ENCODE measurements around the gene KRT25. TPM values are rescaled to one million over a fixed set of nuclear protein-coding genes. Genes with fewer than 3 reads are reported as not detected.
A peak's percentile ranks its signal among the peaks of the same experiment; 100 is the strongest.

Gene KRT25
- total RNA-seq, 1 donor from 2014 or later, result not detected

GRCh38 chr17:40796846-40797245, 41.7 kb upstream of the KRT25 start:
- DNase-seq (ENCODE audit: low spot score), result no peak
- H3K4me3 Mint-ChIP-seq (ENCODE audit: unreplicated experiment), result no peak overlapping the region
- peaks cover under 1% of the 10 kb centered on the region for H3K4me1 Mint-ChIP-seq (ENCODE audit: low read depth)
- TF ChIP-seq, protein P1, sequence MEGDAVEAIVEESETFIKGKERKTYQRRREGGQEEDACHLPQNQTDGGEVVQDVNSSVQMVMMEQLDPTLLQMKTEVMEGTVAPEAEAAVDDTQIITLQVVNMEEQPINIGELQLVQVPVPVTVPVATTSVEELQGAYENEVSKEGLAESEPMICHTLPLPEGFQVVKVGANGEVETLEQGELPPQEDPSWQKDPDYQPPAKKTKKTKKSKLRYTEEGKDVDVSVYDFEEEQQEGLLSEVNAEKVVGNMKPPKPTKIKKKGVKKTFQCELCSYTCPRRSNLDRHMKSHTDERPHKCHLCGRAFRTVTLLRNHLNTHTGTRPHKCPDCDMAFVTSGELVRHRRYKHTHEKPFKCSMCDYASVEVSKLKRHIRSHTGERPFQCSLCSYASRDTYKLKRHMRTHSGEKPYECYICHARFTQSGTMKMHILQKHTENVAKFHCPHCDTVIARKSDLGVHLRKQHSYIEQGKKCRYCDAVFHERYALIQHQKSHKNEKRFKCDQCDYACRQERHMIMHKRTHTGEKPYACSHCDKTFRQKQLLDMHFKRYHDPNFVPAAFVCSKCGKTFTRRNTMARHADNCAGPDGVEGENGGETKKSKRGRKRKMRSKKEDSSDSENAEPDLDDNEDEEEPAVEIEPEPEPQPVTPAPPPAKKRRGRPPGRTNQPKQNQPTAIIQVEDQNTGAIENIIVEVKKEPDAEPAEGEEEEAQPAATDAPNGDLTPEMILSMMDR (IDR thresholded peaks at IDR 0.05), result no peak
- no peak overlapping the region for H3K27ac Mint-ChIP-seq (ENCODE audit: unreplicated experiment)
- peaks cover 43% of the 10 kb centered on the region for H3K27me3 Mint-ChIP-seq (ENCODE audit: low read depth)
- no peaks in the 10 kb centered on the region for H3K36me3 Mint-ChIP-seq (ENCODE audit: low read depth)
- H3K9me3 Mint-ChIP-seq (ENCODE audit: low read depth), result no peaks in the 10 kb centered on the region

DNA sequence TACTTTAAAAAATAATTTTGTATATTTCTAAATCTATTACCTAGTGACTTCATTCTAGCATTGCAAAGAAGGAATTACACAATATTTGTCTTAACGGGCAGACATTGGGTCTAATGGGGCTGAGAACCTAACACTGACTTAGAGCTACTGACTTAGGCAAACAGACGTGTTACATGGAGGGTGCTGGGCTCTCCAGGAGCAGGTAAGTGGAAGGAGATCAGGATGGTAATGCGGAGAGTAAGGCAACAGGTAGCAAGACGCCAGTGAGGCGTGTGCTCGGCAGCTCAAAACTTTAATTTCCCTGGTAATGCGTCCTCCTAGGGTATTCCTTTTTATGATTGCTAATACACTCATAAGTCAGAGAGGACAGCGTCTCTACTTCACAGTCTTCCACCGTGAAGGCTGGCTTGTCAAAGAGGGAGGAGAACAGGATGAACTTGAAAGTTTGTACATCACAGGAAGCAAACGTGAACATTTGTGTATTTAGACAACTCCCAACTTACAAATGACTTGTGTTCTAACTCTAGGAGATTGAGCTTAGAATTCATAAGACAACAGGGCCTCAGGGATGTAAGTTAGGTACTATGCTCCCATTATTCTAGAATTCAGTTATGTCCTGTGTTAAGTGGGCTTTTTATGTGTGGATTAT, 40.0 kb upstream of the KRT25 start:
- TF ChIP-seq, protein P1 (IDR thresholded peaks at IDR 0.05), result no peak
- Mint-ChIP-seq H3K27me3 (ENCODE audit: low read depth) (peaks cover 43% of the 10 kb centered on the region), H3K4me3 (ENCODE audit: unreplicated experiment) (no peak overlapping the region), H3K27ac (ENCODE audit: unreplicated experiment) (no peak overlapping the region), H3K4me1 (ENCODE audit: low read depth) (peaks cover 14% of the 10 kb centered on the region), H3K9me3 (ENCODE audit: low read depth) (no peaks in the 10 kb centered on the region), H3K36me3 (ENCODE audit: low read depth) (no peaks in the 10 kb centered on the region)
- DNase-seq (ENCODE audit: low spot score), result no peak

DNA sequence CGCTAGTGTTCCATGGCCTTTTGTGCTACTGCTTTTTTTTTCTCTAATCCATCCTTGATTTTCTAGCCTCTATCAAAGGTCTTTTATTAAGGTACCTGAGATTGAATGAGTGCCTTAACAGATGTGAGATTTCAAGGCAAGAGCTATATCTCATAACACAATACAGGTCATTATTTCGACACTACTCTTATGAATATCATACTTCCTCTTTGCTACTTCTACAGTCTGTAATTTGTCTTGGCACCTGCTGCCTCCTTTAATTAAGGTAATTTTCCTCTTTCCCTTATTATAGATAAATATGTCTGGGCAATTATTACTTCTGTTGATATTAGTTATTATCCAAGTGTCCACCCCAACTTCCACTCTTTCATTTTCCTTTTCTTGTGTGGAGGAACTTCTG, 39.3 kb upstream of the KRT25 start:
- H3K36me3 Mint-ChIP-seq (ENCODE audit: low read depth), result no peaks in the 10 kb centered on the region
- no peak for DNase-seq (ENCODE audit: low spot score)
- peaks cover 43% of the 10 kb centered on the region for H3K27me3 Mint-ChIP-seq (ENCODE audit: low read depth)

DNA sequence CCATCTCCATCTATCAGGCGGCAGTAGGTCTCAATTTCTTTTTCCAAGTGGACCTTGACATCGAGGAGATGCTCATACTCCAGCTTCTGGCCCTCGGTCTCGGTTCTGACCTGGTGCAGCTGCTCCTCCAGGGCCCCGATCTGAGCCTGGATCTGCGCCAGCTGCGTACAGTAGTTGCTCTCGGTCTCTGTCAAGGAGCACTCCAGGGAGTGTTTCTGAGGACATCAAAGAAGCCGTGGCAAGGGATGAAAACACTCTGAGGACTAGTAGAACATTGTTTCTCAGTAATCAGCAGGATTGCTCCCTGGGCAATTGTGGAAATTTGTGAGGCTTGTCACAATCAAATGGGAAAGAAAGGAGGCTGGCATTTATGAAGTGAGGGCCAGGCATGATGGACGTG, 38.7 kb upstream of the KRT25 start:
- H3K27ac Mint-ChIP-seq (ENCODE audit: unreplicated experiment), result no peak overlapping the region
- H3K4me3 Mint-ChIP-seq (ENCODE audit: unreplicated experiment), result no peak overlapping the region
- TF ChIP-seq, protein P1 (IDR thresholded peaks at IDR 0.05), result no peak
- H3K27me3 Mint-ChIP-seq (ENCODE audit: low read depth), result peaks cover 40% of the 10 kb centered on the region
- H3K9me3 Mint-ChIP-seq (ENCODE audit: low read depth), result no peaks in the 10 kb centered on the region
- peaks cover 14% of the 10 kb centered on the region for H3K4me1 Mint-ChIP-seq (ENCODE audit: low read depth)
- no peak for DNase-seq (ENCODE audit: low spot score)
- no peaks in the 10 kb centered on the region for H3K36me3 Mint-ChIP-seq (ENCODE audit: low read depth)

More for the DNA sequence above, 39.3 kb upstream of the KRT25 start:
- no peak overlapping the region for H3K4me3 Mint-ChIP-seq (ENCODE audit: unreplicated experiment)
- H3K27ac Mint-ChIP-seq (ENCODE audit: unreplicated experiment), result no peak overlapping the region
- peaks cover 14% of the 10 kb centered on the region for H3K4me1 Mint-ChIP-seq (ENCODE audit: low read depth)
- TF ChIP-seq, protein P1 (IDR thresholded peaks at IDR 0.05), result no peak
- no peaks in the 10 kb centered on the region for H3K9me3 Mint-ChIP-seq (ENCODE audit: low read depth)

DNA sequence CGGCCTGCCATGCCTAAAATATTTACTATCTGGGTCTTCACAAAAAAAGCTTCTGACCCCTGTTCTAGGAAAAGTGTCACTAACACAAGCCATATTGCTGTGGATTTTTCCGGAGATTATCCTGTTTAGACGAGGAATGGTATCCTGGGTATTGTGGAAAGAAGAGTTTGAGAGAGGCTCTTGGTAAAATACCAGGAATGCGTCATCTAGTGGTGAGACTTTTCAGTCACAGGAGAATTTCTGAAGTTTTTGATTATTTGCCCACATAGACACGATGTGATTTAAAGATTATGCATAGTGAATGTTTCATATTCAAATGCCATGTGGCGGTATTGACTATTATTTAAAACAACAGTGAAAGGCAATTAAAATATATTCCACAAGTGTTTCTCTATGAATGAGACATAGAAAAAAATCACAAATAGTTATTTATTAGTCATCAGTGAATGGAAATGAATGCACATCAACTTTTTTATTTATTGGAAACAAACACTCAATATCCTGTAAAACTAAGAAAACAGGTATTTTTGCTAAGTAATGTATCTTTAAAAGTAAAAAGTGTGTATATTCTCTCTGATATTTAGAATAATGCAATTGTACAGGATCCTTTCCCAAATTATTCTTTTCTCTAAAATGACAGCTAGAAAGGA, 36.8 kb upstream of the KRT25 start:
- TF ChIP-seq, protein P1 (IDR thresholded peaks at IDR 0.05), result peak; percentile 80
- DNase-seq (ENCODE audit: low spot score), result no peak
- Mint-ChIP-seq H3K4me1 (ENCODE audit: low read depth) (peaks cover 14% of the 10 kb centered on the region), H3K27ac (ENCODE audit: unreplicated experiment) (no peak overlapping the region), H3K36me3 (ENCODE audit: low read depth) (no peaks in the 10 kb centered on the region), H3K27me3 (ENCODE audit: low read depth) (peaks cover 36% of the 10 kb centered on the region), H3K4me3 (ENCODE audit: unreplicated experiment) (no peak overlapping the region), H3K9me3 (ENCODE audit: low read depth) (no peaks in the 10 kb centered on the region)

All from chondrocyte (in vitro differentiated cells).